Measurements from ENCODE around the gene ANKRD42. TPM values are rescaled to one million over a fixed set of nuclear protein-coding genes. Genes with fewer than 3 reads are reported as not detected.
"Not testable (repeated sequence)": the region's sequence is repeated elsewhere in the genome, so short reads cannot be mapped to it uniquely, and the experiment has no call there.

ANKRD42 gene
- total RNA-seq, 1 experiment from 2014 or later = 5.7 TPM

- TF ChIP-seq, protein P1, sequence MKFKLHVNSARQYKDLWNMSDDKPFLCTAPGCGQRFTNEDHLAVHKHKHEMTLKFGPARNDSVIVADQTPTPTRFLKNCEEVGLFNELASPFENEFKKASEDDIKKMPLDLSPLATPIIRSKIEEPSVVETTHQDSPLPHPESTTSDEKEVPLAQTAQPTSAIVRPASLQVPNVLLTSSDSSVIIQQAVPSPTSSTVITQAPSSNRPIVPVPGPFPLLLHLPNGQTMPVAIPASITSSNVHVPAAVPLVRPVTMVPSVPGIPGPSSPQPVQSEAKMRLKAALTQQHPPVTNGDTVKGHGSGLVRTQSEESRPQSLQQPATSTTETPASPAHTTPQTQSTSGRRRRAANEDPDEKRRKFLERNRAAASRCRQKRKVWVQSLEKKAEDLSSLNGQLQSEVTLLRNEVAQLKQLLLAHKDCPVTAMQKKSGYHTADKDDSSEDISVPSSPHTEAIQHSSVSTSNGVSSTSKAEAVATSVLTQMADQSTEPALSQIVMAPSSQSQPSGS (CRISPR knock-in tag; IDR thresholded peaks at IDR 0.05; ENCODE audit: borderline replicate concordance, low read depth) = no peak
- TF ChIP-seq JUN (CRISPR knock-in tag; IDR thresholded peaks at IDR 0.05) (no peak), IRF1 (CRISPR knock-in tag; IDR thresholded peaks at IDR 0.05) (no peak), NFATC4 (CRISPR knock-in tag; IDR thresholded peaks at IDR 0.05) (no peak), EMX1 (CRISPR knock-in tag; IDR thresholded peaks at IDR 0.05) (no peak)
These were observed 66.0 kb downstream of the ANKRD42 start (continued) for GRCh38 chr11:83259559-83259958.

DNA sequence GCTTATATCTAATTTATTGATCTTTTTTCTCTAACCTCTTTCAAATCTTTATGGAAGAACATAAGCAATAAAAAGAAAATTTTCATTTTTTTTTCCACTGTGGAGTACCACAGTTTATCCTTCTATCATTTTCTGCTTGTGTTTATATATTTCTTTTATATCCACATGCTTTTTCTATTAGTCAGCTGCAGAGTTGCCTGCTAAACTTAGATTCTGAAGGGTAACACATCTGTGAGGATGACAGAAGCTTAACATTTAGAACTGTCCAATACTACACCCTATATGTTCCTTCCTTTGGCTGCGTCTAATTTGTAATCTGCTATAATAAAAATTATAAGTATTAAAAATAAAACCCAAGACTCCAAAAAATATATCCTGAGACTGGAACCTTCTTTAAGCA, 71.8 kb downstream of the ANKRD42 start:
- POLR2A ChIA-PET = no interaction called here
- Mint-ChIP-seq H3K36me3 (peaks cover 66% of the 10 kb centered on the region), H3K9me3 (no peaks in the 10 kb centered on the region), H3K4me3 (no peak overlapping the region), H3K27ac (no peak overlapping the region), H3K4me1 (no peaks in the 10 kb centered on the region), H3K27me3 (ENCODE audit: low read depth) (no peaks in the 10 kb centered on the region)
- ATAC-seq = no peak
- DNase-seq (ENCODE audit: low spot score) = no peak
- TF ChIP-seq SMAD4 (CRISPR knock-in tag; IDR thresholded peaks at IDR 0.05) (no peak), RELA (CRISPR knock-in tag; IDR thresholded peaks at IDR 0.05; ENCODE audit: borderline replicate concordance) (no peak), ZNF219 (CRISPR knock-in tag; IDR thresholded peaks at IDR 0.05; ENCODE audit: borderline replicate concordance) (no peak), ZNF232 (CRISPR knock-in tag; IDR thresholded peaks at IDR 0.05) (no peak)
- TF ChIP-seq, protein P2, sequence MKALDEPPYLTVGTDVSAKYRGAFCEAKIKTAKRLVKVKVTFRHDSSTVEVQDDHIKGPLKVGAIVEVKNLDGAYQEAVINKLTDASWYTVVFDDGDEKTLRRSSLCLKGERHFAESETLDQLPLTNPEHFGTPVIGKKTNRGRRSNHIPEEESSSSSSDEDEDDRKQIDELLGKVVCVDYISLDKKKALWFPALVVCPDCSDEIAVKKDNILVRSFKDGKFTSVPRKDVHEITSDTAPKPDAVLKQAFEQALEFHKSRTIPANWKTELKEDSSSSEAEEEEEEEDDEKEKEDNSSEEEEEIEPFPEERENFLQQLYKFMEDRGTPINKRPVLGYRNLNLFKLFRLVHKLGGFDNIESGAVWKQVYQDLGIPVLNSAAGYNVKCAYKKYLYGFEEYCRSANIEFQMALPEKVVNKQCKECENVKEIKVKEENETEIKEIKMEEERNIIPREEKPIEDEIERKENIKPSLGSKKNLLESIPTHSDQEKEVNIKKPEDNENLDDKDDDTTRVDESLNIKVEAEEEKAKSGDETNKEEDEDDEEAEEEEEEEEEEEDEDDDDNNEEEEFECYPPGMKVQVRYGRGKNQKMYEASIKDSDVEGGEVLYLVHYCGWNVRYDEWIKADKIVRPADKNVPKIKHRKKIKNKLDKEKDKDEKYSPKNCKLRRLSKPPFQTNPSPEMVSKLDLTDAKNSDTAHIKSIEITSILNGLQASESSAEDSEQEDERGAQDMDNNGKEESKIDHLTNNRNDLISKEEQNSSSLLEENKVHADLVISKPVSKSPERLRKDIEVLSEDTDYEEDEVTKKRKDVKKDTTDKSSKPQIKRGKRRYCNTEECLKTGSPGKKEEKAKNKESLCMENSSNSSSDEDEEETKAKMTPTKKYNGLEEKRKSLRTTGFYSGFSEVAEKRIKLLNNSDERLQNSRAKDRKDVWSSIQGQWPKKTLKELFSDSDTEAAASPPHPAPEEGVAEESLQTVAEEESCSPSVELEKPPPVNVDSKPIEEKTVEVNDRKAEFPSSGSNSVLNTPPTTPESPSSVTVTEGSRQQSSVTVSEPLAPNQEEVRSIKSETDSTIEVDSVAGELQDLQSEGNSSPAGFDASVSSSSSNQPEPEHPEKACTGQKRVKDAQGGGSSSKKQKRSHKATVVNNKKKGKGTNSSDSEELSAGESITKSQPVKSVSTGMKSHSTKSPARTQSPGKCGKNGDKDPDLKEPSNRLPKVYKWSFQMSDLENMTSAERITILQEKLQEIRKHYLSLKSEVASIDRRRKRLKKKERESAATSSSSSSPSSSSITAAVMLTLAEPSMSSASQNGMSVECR (CRISPR knock-in tag; IDR thresholded peaks at IDR 0.05; ENCODE audit: borderline replicate concordance) = no peak
- TF ChIP-seq, protein P3, sequence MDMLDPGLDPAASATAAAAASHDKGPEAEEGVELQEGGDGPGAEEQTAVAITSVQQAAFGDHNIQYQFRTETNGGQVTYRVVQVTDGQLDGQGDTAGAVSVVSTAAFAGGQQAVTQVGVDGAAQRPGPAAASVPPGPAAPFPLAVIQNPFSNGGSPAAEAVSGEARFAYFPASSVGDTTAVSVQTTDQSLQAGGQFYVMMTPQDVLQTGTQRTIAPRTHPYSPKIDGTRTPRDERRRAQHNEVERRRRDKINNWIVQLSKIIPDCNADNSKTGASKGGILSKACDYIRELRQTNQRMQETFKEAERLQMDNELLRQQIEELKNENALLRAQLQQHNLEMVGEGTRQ (CRISPR knock-in tag; IDR thresholded peaks at IDR 0.05) = no peak
- CTCF ChIA-PET = no interaction called here

DNA sequence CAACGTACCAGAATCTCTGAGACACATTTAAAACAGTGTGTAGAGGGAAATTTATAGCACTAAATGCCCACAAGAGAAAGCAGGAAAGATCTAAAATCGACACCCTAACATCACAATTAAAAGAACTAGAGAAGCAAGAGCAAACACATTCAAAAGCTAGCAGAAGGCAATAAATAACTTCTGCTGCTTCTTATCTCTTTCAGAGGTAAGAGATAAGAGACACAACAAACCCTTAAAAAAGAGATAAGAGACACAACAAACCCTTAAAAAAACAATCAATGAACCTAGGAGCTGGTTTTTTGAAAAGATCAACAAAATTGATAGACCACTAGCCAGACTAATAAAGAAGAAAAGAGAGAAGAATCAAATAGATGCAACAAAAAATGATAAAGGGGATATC, 75.6 kb downstream of the ANKRD42 start:
- H3K4me1 Mint-ChIP-seq; H3K27me3 Mint-ChIP-seq (ENCODE audit: low read depth); POLR2A ChIA-PET; H3K27ac Mint-ChIP-seq; H3K9me3 Mint-ChIP-seq; ATAC-seq; DNase-seq (ENCODE audit: low spot score); H3K4me3 Mint-ChIP-seq; CTCF ChIA-PET: not testable (repeated sequence)
- peaks cover 82% of the 10 kb centered on the region for H3K36me3 Mint-ChIP-seq

- CTCF ChIA-PET; H3K4me3 Mint-ChIP-seq; H3K9me3 Mint-ChIP-seq; H3K27ac Mint-ChIP-seq; H3K27me3 Mint-ChIP-seq (ENCODE audit: low read depth); DNase-seq (ENCODE audit: low spot score); POLR2A ChIA-PET; ATAC-seq; H3K4me1 Mint-ChIP-seq: not testable (repeated sequence)
- 0 out of 2 replicates have a peak, but pooled peaks have one; percentile 9 for TF ChIP-seq GTF2I (CRISPR knock-in tag; conservative IDR thresholded peaks at IDR 0.05)
- peaks cover 69% of the 10 kb centered on the region for H3K36me3 Mint-ChIP-seq
These were observed 78.2 kb downstream of the ANKRD42 start for GRCh38 chr11:83271734-83272133.

Measured in WTC11 (cell line).